Cerebellar nuclear complex (tissue), 1 donor: ENCODE results near the gene PNKP.

ENCODE experiments used
- DNase-seq, 2 experiments: peaks; one replicate each; lab custom pipeline; 2025; lab: John Stamatoyannopoulos, UW

Gene PNKP

GRCh38 chr19:49859682-49860335 lies 7.6 kb downstream of the PNKP start:
- DNase-seq, result no peak

- no peak for DNase-seq
Measured at GRCh38 chr19:49858088-49858985, 9.0 kb downstream of the PNKP start.

GRCh38 chr19:49857838-49858087 lies 9.6 kb downstream of the PNKP start:
- DNase-seq, result no peak

GRCh38 chr19:49857061-49857837 lies 10.1 kb downstream of the PNKP start:
- no peak for DNase-seq

GRCh38 chr19:49856574-49857021 lies 10.8 kb downstream of the PNKP start:
- no peak for DNase-seq

- DNase-seq, result no peak
Measured at GRCh38 chr19:49855676-49856573, 11.5 kb downstream of the PNKP start.

GRCh38 chr19:49855277-49855675 lies 12.1 kb downstream of the PNKP start:
- DNase-seq, result no peak

GRCh38 chr19:49854378-49855263 lies 12.8 kb downstream of the PNKP start:
- DNase-seq, result no peak

- no peak for DNase-seq
Measured at GRCh38 chr19:49853852-49854377, 13.5 kb downstream of the PNKP start.

- DNase-seq, result no peak
Measured at GRCh38 chr19:49852631-49853126, 14.7 kb downstream of the PNKP start.

- DNase-seq, result no peak
Measured at GRCh38 chr19:49851456-49852259, 15.7 kb downstream of the PNKP start.

GRCh38 chr19:49850487-49851342 lies 16.7 kb downstream of the PNKP start, which contains the start of gene PTOV1:
Gene PTOV1, plus strand, starts transcription at chr19:49851159.
- DNase-seq, result peak in 1 of 2 experiments; percentile 80

- DNase-seq, result no peak
Measured at GRCh38 chr19:49850221-49850486, 17.2 kb downstream of the PNKP start.

GRCh38 chr19:49849433-49850220 lies 17.7 kb downstream of the PNKP start:
- no peak for DNase-seq

GRCh38 chr19:49848938-49849337 lies 18.4 kb downstream of the PNKP start:
- no peak for DNase-seq

GRCh38 chr19:49847731-49848696 lies 19.4 kb downstream of the PNKP start:
- no peak for DNase-seq

- DNase-seq, result no peak
Measured at GRCh38 chr19:49846408-49846807, 21.0 kb downstream of the PNKP start.
